DMS53 treated with DMSO at 0.1 percent for 48 hours (cell line): ENCODE measurements around the gene FBXW9.
"Not testable (repeated sequence)": the region's sequence is repeated elsewhere in the genome, so short reads cannot be mapped to it uniquely, and the experiment has no call there.

Experiments
- DNase-seq: peaks from one replicate; lab custom pipeline; 2025; ENCODE audit not compliant: unreplicated experiment; lab: John Stamatoyannopoulos, UW

FBXW9 gene

GRCh38 chr19:12715929-12716328 is 19.5 kb upstream of the FBXW9 start:
- no peak for DNase-seq

GRCh38 chr19:12715102-12715501 is 18.7 kb upstream of the FBXW9 start:
- DNase-seq, result no peak

- not testable (repeated sequence) for DNase-seq
These were observed 16.9 kb upstream of the FBXW9 start for GRCh38 chr19:12713304-12713703.

- DNase-seq, result not testable (repeated sequence)
These were observed 15.6 kb upstream of the FBXW9 start for GRCh38 chr19:12712077-12712476.

GRCh38 chr19:12711187-12711586 is 14.8 kb upstream of the FBXW9 start:
- no peak for DNase-seq

- no peak for DNase-seq
These were observed 12.2 kb upstream of the FBXW9 start for GRCh38 chr19:12708641-12709040.

GRCh38 chr19:12706332-12706718 is 9.9 kb upstream of the FBXW9 start:
- no peak for DNase-seq

GRCh38 chr19:12705654-12706331 is 9.4 kb upstream of the FBXW9 start:
- no peak for DNase-seq

GRCh38 chr19:12705169-12705568 is 8.7 kb upstream of the FBXW9 start:
- no peak for DNase-seq

- DNase-seq, result no peak
These were observed 6.6 kb upstream of the FBXW9 start for GRCh38 chr19:12703046-12703445.

- DNase-seq, result no peak
These were observed 5.3 kb upstream of the FBXW9 start for GRCh38 chr19:12701596-12702282.

GRCh38 chr19:12698138-12698537 is 1.7 kb upstream of the FBXW9 start:
- DNase-seq, result no peak

GRCh38 chr19:12697425-12697824 is 994 bp upstream of the FBXW9 start:
- not testable (repeated sequence) for DNase-seq

- no peak for DNase-seq
These were observed 450 bp downstream of the FBXW9 start for GRCh38 chr19:12695997-12696365.

GRCh38 chr19:12695514-12695913 is 917 bp downstream of the FBXW9 start:
- no peak for DNase-seq

GRCh38 chr19:12695096-12695495 is 1.3 kb downstream of the FBXW9 start:
- no peak for DNase-seq

GRCh38 chr19:12694641-12695040 is 1.8 kb downstream of the FBXW9 start:
- DNase-seq, result no peak

GRCh38 chr19:12692960-12693359 is 3.5 kb downstream of the FBXW9 start:
- DNase-seq, result no peak

GRCh38 chr19:12689581-12690216 is 6.7 kb downstream of the FBXW9 start:
- DNase-seq, result no peak

- no peak for DNase-seq
These were observed 7.4 kb downstream of the FBXW9 start for GRCh38 chr19:12689012-12689411.

- no peak for DNase-seq
These were observed 8.8 kb downstream of the FBXW9 start, which contains the start of gene GNG14 for GRCh38 chr19:12687496-12688196. Gene GNG14 (plus strand): TSS chr19:12687998. CDS start chr19:12688049, 51 bp downstream.

- no peak for DNase-seq
These were observed 10.6 kb downstream of the FBXW9 start for GRCh38 chr19:12685831-12686230.
